Transverse colon (tissue), 4 donors: ENCODE measurements around the gene DZIP3.

Experiments
- POLR2AphosphoS5 ChIP-seq, 3 donors: sonication (generic); formaldehyde crosslinking; IDR thresholded peaks; one replicate each; pipeline ENCODE4 v1.6.1; 2016; ENCODE audit warnings: antibody characterized with exemption in 3 of 3
- TF ChIP-seq, protein P1 (sequence below), 5 experiments: fragments of 200-600 bp in 3 of 5; fragments of 450-650 bp in 2 of 5; sonication (generic) in 3 of 5; IDR thresholded peaks; 1 replicate in 2 of 5; 2 replicates in 3 of 5; pipeline ENCODE4 v1.5.1; 2016 to 2017; ENCODE audit warnings: antibody characterized with exemption in 5 of 5, inconsistent platforms in 3 of 5, mild to moderate bottlenecking in 2 of 5, moderate library complexity in 1 of 5

DNA sequence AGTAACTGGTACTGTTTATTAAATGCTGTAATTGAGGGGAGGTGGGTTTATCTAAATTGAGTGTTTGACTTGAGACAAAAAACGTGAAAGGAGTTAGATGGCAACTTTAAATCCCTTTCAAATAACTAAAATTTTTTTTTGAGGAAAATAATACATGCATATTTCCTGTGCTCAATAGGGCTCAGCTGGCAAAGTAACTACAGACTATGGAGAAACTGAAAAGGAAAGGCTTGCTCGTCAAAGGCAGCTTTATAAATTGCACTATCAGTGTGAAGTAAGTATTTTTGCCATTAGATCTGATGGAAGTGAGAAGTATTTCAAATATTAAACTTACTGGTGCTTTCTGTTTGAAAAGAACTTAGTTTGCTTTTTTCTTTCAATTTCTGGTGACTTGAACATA lies 72.2 kb downstream of the DZIP3 start:
- TF ChIP-seq, protein P1, sequence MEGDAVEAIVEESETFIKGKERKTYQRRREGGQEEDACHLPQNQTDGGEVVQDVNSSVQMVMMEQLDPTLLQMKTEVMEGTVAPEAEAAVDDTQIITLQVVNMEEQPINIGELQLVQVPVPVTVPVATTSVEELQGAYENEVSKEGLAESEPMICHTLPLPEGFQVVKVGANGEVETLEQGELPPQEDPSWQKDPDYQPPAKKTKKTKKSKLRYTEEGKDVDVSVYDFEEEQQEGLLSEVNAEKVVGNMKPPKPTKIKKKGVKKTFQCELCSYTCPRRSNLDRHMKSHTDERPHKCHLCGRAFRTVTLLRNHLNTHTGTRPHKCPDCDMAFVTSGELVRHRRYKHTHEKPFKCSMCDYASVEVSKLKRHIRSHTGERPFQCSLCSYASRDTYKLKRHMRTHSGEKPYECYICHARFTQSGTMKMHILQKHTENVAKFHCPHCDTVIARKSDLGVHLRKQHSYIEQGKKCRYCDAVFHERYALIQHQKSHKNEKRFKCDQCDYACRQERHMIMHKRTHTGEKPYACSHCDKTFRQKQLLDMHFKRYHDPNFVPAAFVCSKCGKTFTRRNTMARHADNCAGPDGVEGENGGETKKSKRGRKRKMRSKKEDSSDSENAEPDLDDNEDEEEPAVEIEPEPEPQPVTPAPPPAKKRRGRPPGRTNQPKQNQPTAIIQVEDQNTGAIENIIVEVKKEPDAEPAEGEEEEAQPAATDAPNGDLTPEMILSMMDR (IDR thresholded peaks at IDR 0.05) = no peak
- TF ChIP-seq POLR2AphosphoS5 (IDR thresholded peaks at IDR 0.05) = no peak
